ENCODE measurements around the gene SHISA6.

The SHISA6 gene

DNA sequence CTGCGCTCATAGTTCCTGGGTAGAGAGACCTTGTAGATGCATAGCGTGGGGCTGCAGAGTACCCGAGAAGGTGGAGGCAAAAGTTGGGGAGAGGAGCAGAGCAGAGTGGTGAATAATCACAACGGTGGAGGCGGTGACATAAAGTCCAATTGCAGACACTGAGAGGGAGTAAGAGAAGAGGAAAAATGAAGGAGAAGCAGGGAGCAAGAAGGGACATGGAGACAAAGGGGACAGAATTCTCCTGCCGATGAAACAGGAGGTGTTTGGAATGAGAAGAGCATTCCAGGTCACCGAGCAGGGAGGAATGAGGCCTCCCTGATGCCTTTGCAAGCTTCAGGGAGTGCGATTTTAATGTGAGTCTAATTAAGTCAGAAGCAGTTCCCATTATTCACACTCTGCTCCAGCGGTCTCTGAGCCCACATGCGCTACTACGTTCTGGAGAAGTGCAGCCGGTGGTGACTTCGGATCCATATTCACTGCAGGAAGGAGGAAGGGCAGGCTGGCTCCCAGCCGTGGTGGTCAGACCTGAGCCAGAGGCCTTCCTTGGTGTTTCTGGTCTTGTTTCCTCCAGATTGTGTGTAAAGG lies 249.2 kb downstream of the SHISA6 start:
- DNase-seq (ENCODE audit: low spot score), result no peak
- TF ChIP-seq CTCF (IDR thresholded peaks at IDR 0.05; ENCODE audit: borderline replicate concordance, control extremely low read depth, extremely low read depth, insufficient read depth, missing control alignments), result no peak
- in situ Hi-C loops (cut with MboI; ENCODE audit: low sequenced_read_pairs, unreplicated experiment), result no loop called here

- in situ Hi-C loops (cut with MboI; ENCODE audit: low sequenced_read_pairs, unreplicated experiment), result no loop called here
- TF ChIP-seq CTCF (IDR thresholded peaks at IDR 0.05; ENCODE audit: borderline replicate concordance, control extremely low read depth, extremely low read depth, insufficient read depth, missing control alignments), result no peak
- no peak for DNase-seq (ENCODE audit: low spot score)
These were observed 251.5 kb downstream of the SHISA6 start for GRCh38 chr17:11492511-11492910.

GRCh38 chr17:11493936-11494335 lies 252.9 kb downstream of the SHISA6 start:
- no peak for TF ChIP-seq CTCF (IDR thresholded peaks at IDR 0.05; ENCODE audit: borderline replicate concordance, control extremely low read depth, extremely low read depth, insufficient read depth, missing control alignments)
- in situ Hi-C loops (cut with MboI; ENCODE audit: low sequenced_read_pairs, unreplicated experiment), result no loop called here
- no peak for DNase-seq (ENCODE audit: low spot score)

DNA sequence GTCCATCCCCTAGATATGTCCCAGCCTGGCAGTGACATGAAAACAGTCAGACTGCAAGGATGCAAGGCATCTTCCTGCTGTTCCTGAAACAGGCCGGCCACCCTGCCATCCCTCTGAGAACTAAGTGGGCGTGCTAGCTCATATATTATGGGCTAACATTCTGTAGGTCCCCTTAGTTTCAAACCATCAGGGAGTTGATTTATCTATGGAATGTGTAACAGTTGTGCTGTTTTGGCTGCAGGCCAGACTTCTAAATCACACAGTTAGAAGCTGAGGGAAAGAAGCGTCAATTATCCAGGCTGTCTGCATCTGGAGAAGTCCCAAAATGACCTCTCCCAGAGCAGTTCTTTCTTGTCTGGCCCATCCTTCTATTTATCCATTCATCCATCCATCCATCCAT lies 254.6 kb downstream of the SHISA6 start:
- TF ChIP-seq CTCF (IDR thresholded peaks at IDR 0.05; ENCODE audit: borderline replicate concordance, control extremely low read depth, extremely low read depth, insufficient read depth, missing control alignments), result no peak
- in situ Hi-C loops (cut with MboI; ENCODE audit: low sequenced_read_pairs, unreplicated experiment), result no loop called here
- no peak for DNase-seq (ENCODE audit: low spot score)

DNA sequence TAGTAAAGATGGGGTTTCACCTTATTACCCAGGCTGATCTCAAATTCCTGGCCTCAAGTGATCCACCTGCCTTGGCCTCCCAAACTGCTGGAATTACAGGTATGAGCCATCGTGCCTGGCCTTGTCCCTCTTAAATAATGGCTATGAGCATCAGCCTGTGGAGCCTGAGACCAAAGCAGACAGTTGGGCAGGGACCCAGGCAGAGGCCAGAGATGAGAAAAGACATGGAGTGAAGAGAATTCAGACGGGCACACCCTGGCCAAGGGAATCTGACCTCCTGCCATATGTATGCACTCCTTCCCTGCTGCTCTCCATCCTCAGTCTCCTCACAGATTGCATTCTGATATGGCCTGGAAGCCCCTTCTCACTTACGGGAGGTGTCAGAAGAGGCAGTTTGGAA lies 258.9 kb downstream of the SHISA6 start:
- DNase-seq (ENCODE audit: low spot score), result no peak
- in situ Hi-C loops (cut with MboI; ENCODE audit: low sequenced_read_pairs, unreplicated experiment), result no loop called here
- no peak for TF ChIP-seq CTCF (IDR thresholded peaks at IDR 0.05; ENCODE audit: borderline replicate concordance, control extremely low read depth, extremely low read depth, insufficient read depth, missing control alignments)

DNA sequence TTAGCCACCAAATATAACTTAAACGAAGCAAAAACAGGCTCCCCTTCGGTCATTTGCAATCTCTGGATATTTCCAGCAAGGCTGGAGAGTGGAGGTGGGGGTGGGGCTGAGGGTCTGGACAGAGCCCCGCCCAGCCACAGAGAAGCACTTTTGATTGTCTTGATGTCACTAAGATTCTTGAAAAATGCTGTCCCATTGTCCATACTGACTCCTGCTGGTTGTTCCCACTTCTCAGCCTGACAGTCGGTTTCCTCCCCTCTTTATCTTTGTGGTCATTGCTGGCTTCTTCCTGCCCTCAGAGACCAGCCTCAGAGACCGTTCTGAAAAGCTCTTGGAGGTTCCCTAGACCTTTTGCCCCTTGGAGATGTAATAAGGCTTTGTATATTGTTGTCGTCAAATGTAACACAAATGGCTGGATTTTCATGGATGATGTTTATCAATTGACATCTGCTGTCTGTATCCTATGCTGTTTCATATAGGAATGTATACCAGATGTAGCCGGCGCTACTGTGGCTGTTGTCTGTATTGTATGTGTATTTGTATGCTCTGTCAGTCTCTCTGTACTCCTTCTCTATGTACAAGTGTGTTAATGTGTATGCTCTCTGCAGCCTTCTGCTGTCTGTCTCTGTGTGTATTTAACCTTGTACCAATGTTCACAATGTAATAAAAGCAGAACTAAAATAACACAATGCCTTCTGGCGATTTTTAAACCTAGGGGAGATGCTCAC lies 262.5 kb downstream of the SHISA6 start:
- in situ Hi-C loops (cut with MboI; ENCODE audit: low sequenced_read_pairs, unreplicated experiment), result no loop called here
- no peak for TF ChIP-seq CTCF (IDR thresholded peaks at IDR 0.05; ENCODE audit: borderline replicate concordance, control extremely low read depth, extremely low read depth, insufficient read depth, missing control alignments)
- DNase-seq (ENCODE audit: low spot score), result no peak

Data from GM13976 (cell line).